ENCODE results near the gene MAGOHB. TPM values are rescaled to one million over a fixed set of nuclear protein-coding genes. Genes with fewer than 3 reads are reported as not detected.

Gene MAGOHB
- total RNA-seq, 4 donors from 2014 or later = 10.2 to 29.7 (median 11.8) TPM

GRCh38 chr12:10621278-10621677 is 7.9 kb upstream of the MAGOHB start:
- Histone ChIP-seq H3K4me1 (no peaks in the 10 kb centered on the region), H3K27me3 (peaks cover 4% of the 10 kb centered on the region), H3K27ac (no peak overlapping the region), H3K9me3 (no peaks in the 10 kb centered on the region), H3K4me3 (no peak overlapping the region), H3K36me3 (no peaks in the 10 kb centered on the region)
- no peak for ATAC-seq
- 47 to 83% methylated on average over 1 of the region's 1 CpG for WGBS, 2 donors (ENCODE audit: low coverage in 1 of 2)
- no peak for TF ChIP-seq CTCF (IDR thresholded peaks at IDR 0.05)
- TF ChIP-seq POLR2A (IDR thresholded peaks at IDR 0.05) = no peak
- no peak for TF ChIP-seq POLR2AphosphoS5 (IDR thresholded peaks at IDR 0.05)
- no peak for TF ChIP-seq EP300 (IDR thresholded peaks at IDR 0.05)

GRCh38 chr12:10620078-10620779 is 6.8 kb upstream of the MAGOHB start:
- ATAC-seq = no peak
- no peaks in the 10 kb centered on the region for H3K4me1 ChIP-seq
- WGBS, 2 donors (ENCODE audit: low coverage in 1 of 2) = 67 to 76% methylated on average over 7 of the region's 10 CpGs

GRCh38 chr12:10618338-10618987 is 5.1 kb upstream of the MAGOHB start:
- WGBS, 2 donors (ENCODE audit: low coverage in 1 of 2) = 66 to 70% methylated on average over 4 to 5 of the region's 5 CpGs
- H3K4me3 ChIP-seq = no peak overlapping the region
- H3K36me3 ChIP-seq = no peaks in the 10 kb centered on the region
- no peak for ATAC-seq
- H3K4me1 ChIP-seq = no peaks in the 10 kb centered on the region
- H3K27ac ChIP-seq = no peak overlapping the region
- no peaks in the 10 kb centered on the region for H3K9me3 ChIP-seq
- TF ChIP-seq EP300 (IDR thresholded peaks at IDR 0.05) = no peak
- TF ChIP-seq POLR2AphosphoS5 (IDR thresholded peaks at IDR 0.05) = no peak
- no peak for TF ChIP-seq CTCF (IDR thresholded peaks at IDR 0.05)
- peaks cover 4% of the 10 kb centered on the region for H3K27me3 ChIP-seq

More at GRCh38 chr12:10620078-10620779, 6.8 kb upstream of the MAGOHB start:
- TF ChIP-seq POLR2A (IDR thresholded peaks at IDR 0.05) (no peak), CTCF (IDR thresholded peaks at IDR 0.05) (no peak), EP300 (IDR thresholded peaks at IDR 0.05) (no peak), POLR2AphosphoS5 (IDR thresholded peaks at IDR 0.05) (no peak)
- Histone ChIP-seq H3K9me3 (no peaks in the 10 kb centered on the region), H3K4me3 (no peak overlapping the region), H3K27ac (no peak overlapping the region), H3K36me3 (no peaks in the 10 kb centered on the region), H3K27me3 (peaks cover 4% of the 10 kb centered on the region)

GRCh38 chr12:10617863-10618262 is 4.5 kb upstream of the MAGOHB start:
- Histone ChIP-seq H3K27me3 (peaks cover 4% of the 10 kb centered on the region), H3K27ac (no peak overlapping the region), H3K9me3 (no peaks in the 10 kb centered on the region), H3K4me3 (no peak overlapping the region), H3K36me3 (no peaks in the 10 kb centered on the region), H3K4me1 (peaks cover 0 to 2% (median 0%) of the 10 kb centered on the region in 3 donors)
- no peak for TF ChIP-seq EP300 (IDR thresholded peaks at IDR 0.05)
- TF ChIP-seq POLR2AphosphoS5 (IDR thresholded peaks at IDR 0.05) = no peak
- no peak for TF ChIP-seq POLR2A (IDR thresholded peaks at IDR 0.05)
- no peak for TF ChIP-seq CTCF (IDR thresholded peaks at IDR 0.05)
- WGBS, 2 donors (ENCODE audit: low coverage in 1 of 2) = 81 to 85% methylated on average over 6 of the region's 6 CpGs
- no peak for ATAC-seq

- Histone ChIP-seq H3K36me3 (no peaks in the 10 kb centered on the region), H3K9me3 (no peaks in the 10 kb centered on the region), H3K27ac (no peak overlapping the region), H3K4me3 (no peak overlapping the region), H3K4me1 (peaks cover 2 to 24% (median 7%) of the 10 kb centered on the region in 3 donors), H3K27me3 (peaks cover 4% of the 10 kb centered on the region)
- no peak for TF ChIP-seq POLR2A (IDR thresholded peaks at IDR 0.05)
- no peak for TF ChIP-seq EP300 (IDR thresholded peaks at IDR 0.05)
- TF ChIP-seq POLR2AphosphoS5 (IDR thresholded peaks at IDR 0.05) = no peak
- no peak for TF ChIP-seq CTCF (IDR thresholded peaks at IDR 0.05)
- 76 to 80% methylated on average over 3 to 4 of the region's 4 CpGs for WGBS, 2 donors (ENCODE audit: low coverage in 1 of 2)
- ATAC-seq = no peak
These were observed 2.1 kb upstream of the MAGOHB start for GRCh38 chr12:10615532-10615931.

Data from gastroesophageal sphincter (tissue), 4 donors.